Kidney epithelial cell (primary cell): ENCODE measurements around the gene TENM4. TPM values are rescaled to one million over a fixed set of nuclear protein-coding genes. Genes with fewer than 3 reads are reported as not detected.

ENCODE experiments used
- DNase-seq: peaks from one replicate; pipeline ENCODE4 v3.0.0-alpha.2; 2010; ENCODE audit warnings: low read depth
- H3K27me3 ChIP-seq: 2 replicates; pipeline ENCODE4 v1.6.0; 2011; ENCODE audit warnings: low read length; ENCODE audit not compliant: control insufficient read depth, insufficient read depth
- H3K36me3 ChIP-seq: 2 replicates; pipeline ENCODE4 v1.5.1; 2011; ENCODE audit warnings: low read length; ENCODE audit not compliant: control insufficient read depth, insufficient read depth
- H3K4me3 ChIP-seq: 2 replicates; pipeline ENCODE4 v1.5.1; 2011; ENCODE audit warnings: low read depth, mild to moderate bottlenecking, control low read depth, low read length
- CTCF ChIP-seq: IDR thresholded peaks from 2 replicates; pipeline ENCODE4 v1.5.1; 2011; ENCODE audit warnings: mild to moderate bottlenecking, moderate library complexity, low read length, control low read depth, inconsistent platforms; ENCODE audit not compliant: insufficient read depth, poor library complexity, severe bottlenecking
- total RNA-seq: library from RNA; depleted of rRNA; stranded (reverse); fragments of >200 nt; gene quantifications from 2 replicates; pipeline ENCODE4 v1.2.3, GENCODE V29; 2015

TENM4 gene
- total RNA-seq, 1 donor from 2014 or later: 35.3 TPM

- TF ChIP-seq CTCF: no peak
- H3K36me3 ChIP-seq: peaks cover 1% of the 10 kb centered on the region
Observed at GRCh38 chr11:78740199-78741071, 700.4 kb downstream of the TENM4 start.

GRCh38 chr11:78737891-78738290, 702.9 kb downstream of the TENM4 start:
- Histone ChIP-seq H3K4me3 (no peak overlapping the region), H3K36me3 (peaks cover 1% of the 10 kb centered on the region), H3K27me3 (no peaks in the 10 kb centered on the region)
- no peak for DNase-seq
- no peak for TF ChIP-seq CTCF

More at GRCh38 chr11:78740199-78741071, 700.4 kb downstream of the TENM4 start:
- DNase-seq: no peak
- H3K27me3 ChIP-seq: no peaks in the 10 kb centered on the region
- no peak overlapping the region for H3K4me3 ChIP-seq

GRCh38 chr11:78737301-78737700, 703.5 kb downstream of the TENM4 start:
- no peak overlapping the region for H3K4me3 ChIP-seq
- H3K27me3 ChIP-seq: no peaks in the 10 kb centered on the region
- peaks cover 1% of the 10 kb centered on the region for H3K36me3 ChIP-seq
- no peak for DNase-seq
- TF ChIP-seq CTCF: no peak

GRCh38 chr11:78735711-78736110, 705.1 kb downstream of the TENM4 start:
- peaks cover 1% of the 10 kb centered on the region for H3K36me3 ChIP-seq
- no peak for TF ChIP-seq CTCF
- H3K27me3 ChIP-seq: no peaks in the 10 kb centered on the region
- no peak for DNase-seq
- H3K4me3 ChIP-seq: no peak overlapping the region

- Histone ChIP-seq H3K27me3 (no peaks in the 10 kb centered on the region), H3K36me3 (peaks cover 1% of the 10 kb centered on the region), H3K4me3 (no peak overlapping the region)
- TF ChIP-seq CTCF: no peak
- no peak for DNase-seq
Observed at GRCh38 chr11:78733031-78733430, 707.8 kb downstream of the TENM4 start.
